Stomach (tissue), 9 donors: Measurements from ENCODE around the gene TMEM79. TPM values are rescaled to one million over a fixed set of nuclear protein-coding genes. Genes with fewer than 3 reads are reported as not detected.

ENCODE experiments used
- DNase-seq, 2 donors: peaks; one replicate each; pipeline versions ENCODE4 v3.0.0 to v3.0.0-alpha.2; 2013 to 2019
- H3K27ac ChIP-seq, 5 donors: fragments of 200-600 bp in 4 of 5; sonication (generic) in 4 of 5; one replicate each; pipeline ENCODE4 v1.5.1; 2013 to 2019; ENCODE audit warnings: mild to moderate bottlenecking in 1 of 5, moderate library complexity in 1 of 5
- H3K27me3 ChIP-seq, 3 donors: fragments of 200-600 bp; sonication (generic); one replicate each; pipeline ENCODE4 v1.5.1; 2017 to 2019; ENCODE audit warnings: mixed run types in 1 of 3
- H3K36me3 ChIP-seq, 4 donors: fragments of 200-600 bp; sonication (generic); 1 replicate in 3 of 4; 2 replicates in 1 of 4; pipeline ENCODE4 v1.5.1; 2016 to 2019
- H3K4me1 ChIP-seq, 4 donors: fragments of 200-600 bp; sonication (generic); one replicate each; pipeline ENCODE4 v1.5.1; 2016 to 2019
- H3K4me3 ChIP-seq, 4 donors: fragments of 200-600 bp; sonication (generic) in 3 of 4; one replicate each; pipeline ENCODE4 v1.5.1; 2016 to 2019; ENCODE audit warnings: mild to moderate bottlenecking in 1 of 4
- H3K9me3 ChIP-seq, 4 donors: fragments of 200-600 bp; sonication (generic); one replicate each; pipeline ENCODE4 v1.5.1; 2016 to 2019
- EP300 ChIP-seq: sonication (generic); formaldehyde crosslinking; IDR thresholded peaks from one replicate; pipeline ENCODE4 v1.6.1; 2017; ENCODE audit warnings: antibody characterized with exemption
- POLR2A ChIP-seq, 4 donors: fragments of 450-650 bp; IDR thresholded peaks; one replicate each; pipeline ENCODE4 v1.6.1; 2016; ENCODE audit warnings: antibody characterized with exemption in 4 of 4, control low read depth in 2 of 4, mild to moderate bottlenecking in 1 of 4, moderate library complexity in 1 of 4
- POLR2AphosphoS5 ChIP-seq, 3 donors: sonication (generic); formaldehyde crosslinking; IDR thresholded peaks; one replicate each; pipeline ENCODE4 v1.6.1; 2016; ENCODE audit warnings: antibody characterized with exemption in 3 of 3
- WGBS, 5 donors: extraction: QIAGEN DNeasy Blood & Tissue Kit in 3 of 5; methylation state at CpG; one replicate each; pipeline versions ENCODE4 v1.1.5 to v1.1.7; 2013 to 2018; 5-methylcytosine and 5-hydroxymethylcytosine counted together
- intact Hi-C: fragments of 100-400 bp; cut with DNase I; formaldehyde crosslinking; loops from one replicate; pipeline ENCODE4 v1.15.1; 2023; ENCODE audit warnings: low total_unique reads
- polyA plus RNA-seq, 3 donors: library from polyadenylated mRNA; stranded (reverse); fragments of 200-250 nt; gene quantifications; one replicate each; pipeline ENCODE4 v1.2.3, GENCODE V29; 2013
- total RNA-seq, 5 donors: library from RNA; depleted of rRNA; stranded (reverse); fragments of >200 nt; gene quantifications; one replicate each; pipeline versions ENCODE4 v1.1.0 to v1.2.3, GENCODE V29; 2014 to 2016
- TF ChIP-seq, protein P1 (sequence below), 7 experiments: fragments of 450-650 bp in 4 of 7; fragments of 200-600 bp in 3 of 7; sonication (generic) in 3 of 7; IDR thresholded peaks; one replicate each; pipeline ENCODE4 v1.5.1; 2016 to 2019; ENCODE audit warnings: antibody characterized with exemption in 7 of 7, control low read depth in 2 of 7, mild to moderate bottlenecking in 1 of 7
- donor health status: healthy with polysubstance abuse.
- donor health status: Bipolar disorder and iron deficiency.
- donor health status: healthy.

The TMEM79 gene
- total and polyA plus RNA-seq, 8 donors: 1.1 to 24.9 (median 2.9) TPM; not detected in 1

GRCh38 chr1:156262461-156263287 is 21.5 kb upstream of the TMEM79 start:
- 74 to 83% (median 82%) methylated on average over 9 of the region's 9 CpGs for WGBS, 5 donors
- Histone ChIP-seq H3K36me3 (peaks cover 87 to 100% (median 100%) of the 10 kb centered on the region in 4 donors), H3K27me3 (no peaks in the 10 kb centered on the region), H3K4me3 (no peak overlapping the region), H3K27ac (no peak overlapping the region), H3K4me1 (no peaks in the 10 kb centered on the region), H3K9me3 (no peaks in the 10 kb centered on the region)
- no peak for TF ChIP-seq POLR2AphosphoS5 (IDR thresholded peaks at IDR 0.05)
- intact Hi-C loops: no loop called here
- no peak for DNase-seq

GRCh38 chr1:156263288-156263655 is 20.9 kb upstream of the TMEM79 start:
- H3K27me3 ChIP-seq: no peaks in the 10 kb centered on the region
- H3K36me3 ChIP-seq: peaks cover 87 to 100% (median 100%) of the 10 kb centered on the region in 4 donors
- H3K27ac ChIP-seq: no peak overlapping the region
- WGBS, 5 donors: 82 to 92% (median 90%) methylated on average over 7 to 9 of the region's 9 CpGs
- H3K4me3 ChIP-seq: no peak overlapping the region
- DNase-seq: no peak
- TF ChIP-seq EP300 (no peak), POLR2A (IDR thresholded peaks at IDR 0.05) (no peak), POLR2AphosphoS5 (IDR thresholded peaks at IDR 0.05) (no peak)
- TF ChIP-seq, protein P1, sequence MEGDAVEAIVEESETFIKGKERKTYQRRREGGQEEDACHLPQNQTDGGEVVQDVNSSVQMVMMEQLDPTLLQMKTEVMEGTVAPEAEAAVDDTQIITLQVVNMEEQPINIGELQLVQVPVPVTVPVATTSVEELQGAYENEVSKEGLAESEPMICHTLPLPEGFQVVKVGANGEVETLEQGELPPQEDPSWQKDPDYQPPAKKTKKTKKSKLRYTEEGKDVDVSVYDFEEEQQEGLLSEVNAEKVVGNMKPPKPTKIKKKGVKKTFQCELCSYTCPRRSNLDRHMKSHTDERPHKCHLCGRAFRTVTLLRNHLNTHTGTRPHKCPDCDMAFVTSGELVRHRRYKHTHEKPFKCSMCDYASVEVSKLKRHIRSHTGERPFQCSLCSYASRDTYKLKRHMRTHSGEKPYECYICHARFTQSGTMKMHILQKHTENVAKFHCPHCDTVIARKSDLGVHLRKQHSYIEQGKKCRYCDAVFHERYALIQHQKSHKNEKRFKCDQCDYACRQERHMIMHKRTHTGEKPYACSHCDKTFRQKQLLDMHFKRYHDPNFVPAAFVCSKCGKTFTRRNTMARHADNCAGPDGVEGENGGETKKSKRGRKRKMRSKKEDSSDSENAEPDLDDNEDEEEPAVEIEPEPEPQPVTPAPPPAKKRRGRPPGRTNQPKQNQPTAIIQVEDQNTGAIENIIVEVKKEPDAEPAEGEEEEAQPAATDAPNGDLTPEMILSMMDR (IDR thresholded peaks at IDR 0.05): no peak
- no peaks in the 10 kb centered on the region for H3K9me3 ChIP-seq
- H3K4me1 ChIP-seq: no peaks in the 10 kb centered on the region
- intact Hi-C loops: no loop called here

GRCh38 chr1:156266051-156266450 is 18.1 kb upstream of the TMEM79 start:
- H3K4me1 ChIP-seq: no peaks in the 10 kb centered on the region
- H3K4me3 ChIP-seq: no peak overlapping the region
- 91 to 95% (median 92%) methylated on average over 13 of the region's 13 CpGs for WGBS, 5 donors
- H3K27me3 ChIP-seq: no peaks in the 10 kb centered on the region
- peaks cover 83 to 100% (median 100%) of the 10 kb centered on the region in 4 donors for H3K36me3 ChIP-seq
- TF ChIP-seq POLR2A (IDR thresholded peaks at IDR 0.05) (no peak), POLR2AphosphoS5 (IDR thresholded peaks at IDR 0.05) (no peak), EP300 (no peak)
- TF ChIP-seq, protein P1 (IDR thresholded peaks at IDR 0.05): no peak
- intact Hi-C loops: no loop called here
- H3K9me3 ChIP-seq: no peaks in the 10 kb centered on the region
- no peak overlapping the region for H3K27ac ChIP-seq
- DNase-seq: no peak

- no peak for TF ChIP-seq POLR2AphosphoS5 (IDR thresholded peaks at IDR 0.05)
- TF ChIP-seq POLR2A (IDR thresholded peaks at IDR 0.05): no peak
- TF ChIP-seq, protein P1 (IDR thresholded peaks at IDR 0.05): no peak
- TF ChIP-seq EP300: no peak
- H3K9me3 ChIP-seq: no peaks in the 10 kb centered on the region
- intact Hi-C loops: no loop called here
- no peaks in the 10 kb centered on the region for H3K4me1 ChIP-seq
- no peaks in the 10 kb centered on the region for H3K27me3 ChIP-seq
- H3K27ac ChIP-seq: no peak overlapping the region
- H3K4me3 ChIP-seq: no peak overlapping the region
- 71 to 85% (median 73%) methylated on average over 4 of the region's 4 CpGs for WGBS, 5 donors
- DNase-seq: no peak
- peaks cover 82 to 100% (median 99%) of the 10 kb centered on the region in 4 donors for H3K36me3 ChIP-seq
Observed at GRCh38 chr1:156268336-156268735, 15.8 kb upstream of the TMEM79 start.

GRCh38 chr1:156270314-156270713 is 13.8 kb upstream of the TMEM79 start:
- peaks cover 89 to 100% (median 99%) of the 10 kb centered on the region in 4 donors for H3K36me3 ChIP-seq
- H3K27me3 ChIP-seq: no peaks in the 10 kb centered on the region
- H3K4me1 ChIP-seq: no peaks in the 10 kb centered on the region
- no peak overlapping the region for H3K4me3 ChIP-seq
- TF ChIP-seq POLR2AphosphoS5 (IDR thresholded peaks at IDR 0.05) (no peak), EP300 (no peak), POLR2A (IDR thresholded peaks at IDR 0.05) (no peak)
- TF ChIP-seq, protein P1 (IDR thresholded peaks at IDR 0.05): no peak
- no peak overlapping the region for H3K27ac ChIP-seq
- no peak for DNase-seq
- intact Hi-C loops: no loop called here
- no peaks in the 10 kb centered on the region for H3K9me3 ChIP-seq
- 87 to 97% (median 96%) methylated on average over 3 of the region's 3 CpGs for WGBS, 5 donors
